DMS153 (cell line): ENCODE measurements around the gene KISS1R.
A peak's percentile ranks its signal among the peaks of the same experiment; 100 is the strongest.
"Not testable (repeated sequence)": the region's sequence is repeated elsewhere in the genome, so short reads cannot be mapped to it uniquely, and the experiment has no call there.

ENCODE experiments used
- DNase-seq: peaks from one replicate; lab custom pipeline; 2025; lab: John Stamatoyannopoulos, UW

The KISS1R gene

GRCh38 chr19:917323-918151 is at the start of gene KISS1R:
KISS1R (plus strand) TSS chr19:917333; CDS start chr19:917503, 170 bp downstream.
- DNase-seq, result no peak

- no peak for DNase-seq
Observed at GRCh38 chr19:867855-868457, 49.2 kb upstream of the KISS1R start.

- DNase-seq, result no peak
Observed at GRCh38 chr19:868458-869244, 48.5 kb upstream of the KISS1R start.

DNA sequence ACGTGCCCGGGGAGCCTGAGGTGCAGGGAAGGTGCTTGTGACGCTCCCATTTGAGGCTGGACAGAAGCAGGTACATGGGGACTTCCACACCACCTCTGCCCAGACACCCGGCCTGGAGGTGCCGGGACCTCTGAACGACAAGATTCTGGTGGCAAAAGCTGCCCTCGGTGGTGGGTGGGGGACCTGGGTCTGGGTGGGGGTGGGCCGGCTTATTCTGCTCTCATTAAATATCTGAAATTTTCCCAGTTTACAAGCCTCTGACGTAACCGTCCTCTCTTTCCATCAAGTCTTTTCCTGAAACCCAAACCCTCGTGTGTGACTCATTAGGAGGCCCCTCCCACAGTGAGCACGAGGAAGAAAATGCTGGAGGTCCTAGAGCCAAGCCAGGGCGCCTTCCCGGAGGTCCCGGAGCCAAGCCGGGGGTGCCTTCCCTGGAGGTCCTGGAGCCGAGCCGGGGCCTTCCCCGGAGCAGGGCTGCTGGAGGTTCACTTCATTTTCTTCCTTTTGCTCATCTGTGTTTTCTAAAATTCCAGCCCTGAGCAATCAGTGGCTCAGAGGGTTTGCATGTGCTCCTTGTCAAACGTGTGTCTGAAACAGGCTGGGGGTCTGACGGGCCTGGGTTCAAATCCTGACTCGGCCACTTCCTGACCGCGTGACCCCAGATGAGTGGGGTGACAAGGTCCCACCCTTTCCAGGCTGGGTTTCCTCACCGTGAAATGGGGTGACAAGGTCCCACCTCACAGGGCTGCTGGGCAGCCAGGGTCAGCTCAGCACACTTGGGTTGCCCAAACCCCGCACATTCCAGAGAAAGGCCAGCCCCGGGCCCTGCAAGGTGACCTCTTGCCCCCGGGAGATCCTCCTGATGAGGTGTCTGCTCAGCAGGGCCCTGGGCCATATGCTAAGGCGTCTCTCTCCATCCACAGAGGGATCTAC is 47.6 kb upstream of the KISS1R start:
- DNase-seq, result no peak

GRCh38 chr19:870314-870713 is 46.8 kb upstream of the KISS1R start:
- no peak for DNase-seq

- DNase-seq, result peak; percentile 16
Observed at GRCh38 chr19:870963-871401, 46.2 kb upstream of the KISS1R start.

DNA sequence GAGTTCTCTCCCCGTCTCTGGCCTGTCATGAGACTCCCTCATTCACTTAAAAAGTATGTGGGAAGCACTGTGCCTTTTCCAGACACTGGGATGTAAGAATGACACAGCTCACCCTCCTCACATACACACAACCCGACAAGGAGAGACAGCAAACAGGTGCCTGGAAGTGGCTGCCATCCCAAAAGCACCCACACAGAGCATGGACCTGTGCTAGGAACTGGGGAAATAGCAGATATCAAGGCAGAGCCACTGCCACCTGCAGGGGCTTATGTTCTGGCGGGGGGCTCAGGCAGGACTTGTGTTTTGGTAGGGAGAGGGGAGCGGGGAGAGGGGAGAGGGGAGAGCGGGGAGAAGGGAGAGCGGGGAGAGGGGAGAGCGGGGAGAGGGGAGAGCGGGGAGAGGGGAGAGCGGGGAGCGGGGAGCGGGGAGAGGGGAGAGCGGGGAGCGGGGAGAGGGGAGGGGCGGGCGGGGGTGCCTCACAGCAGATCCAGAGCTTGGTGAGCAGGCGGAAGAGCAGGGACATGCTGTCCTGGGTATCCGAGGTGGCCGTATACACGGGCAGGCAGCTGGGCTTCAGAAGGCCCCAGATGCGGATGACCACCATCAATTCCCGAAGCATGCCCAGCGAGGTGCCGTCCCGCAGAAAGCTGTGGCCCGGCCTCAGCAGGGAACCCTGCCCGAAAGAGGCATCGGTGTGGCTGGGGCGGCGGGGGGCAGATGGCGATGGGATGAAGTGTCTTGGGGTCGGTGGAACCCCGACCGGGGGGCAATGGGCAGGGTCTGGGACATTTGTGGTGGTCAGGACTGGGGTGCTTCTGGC is 45.5 kb upstream of the KISS1R start:
- no peak for DNase-seq

DNA sequence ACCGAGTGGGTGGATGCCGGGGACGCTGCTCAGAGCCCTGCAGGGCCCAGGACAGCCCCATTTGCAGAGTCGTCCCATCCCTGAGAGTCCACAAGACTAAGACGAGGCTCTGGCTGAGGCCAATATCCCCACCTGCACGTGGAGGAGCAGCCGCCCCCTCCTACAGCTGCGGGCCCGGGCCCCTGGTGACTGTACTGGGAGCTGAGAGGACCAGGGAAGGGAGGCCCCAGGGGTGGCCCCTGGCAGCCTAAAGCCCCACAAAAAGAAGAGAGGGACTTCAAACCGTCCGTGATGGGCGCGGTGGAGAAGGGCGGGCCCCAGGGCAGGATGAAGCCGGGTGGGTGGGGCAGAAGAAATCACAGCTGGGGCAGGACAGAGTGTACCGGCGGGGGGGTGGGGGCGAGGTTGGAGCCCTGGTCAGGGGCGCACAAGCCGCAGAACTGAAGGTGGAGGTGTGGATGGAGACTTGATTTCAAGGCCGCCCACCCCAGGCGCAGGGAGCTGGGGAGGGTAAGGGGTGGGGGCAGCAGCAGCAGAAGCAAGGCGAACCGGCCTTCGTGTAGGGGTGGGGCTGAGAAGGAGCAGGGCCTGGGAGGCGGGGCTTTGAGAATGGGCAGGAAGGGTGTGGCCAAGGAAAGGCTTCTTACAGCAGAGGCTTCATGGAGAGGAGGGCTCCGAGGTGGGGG is 44.7 kb upstream of the KISS1R start:
- peak; percentile 22 for DNase-seq

GRCh38 chr19:873084-873483 is 44.0 kb upstream of the KISS1R start:
- DNase-seq, result no peak

- DNase-seq, result no peak
Observed at GRCh38 chr19:873561-874041, 43.5 kb upstream of the KISS1R start.

DNA sequence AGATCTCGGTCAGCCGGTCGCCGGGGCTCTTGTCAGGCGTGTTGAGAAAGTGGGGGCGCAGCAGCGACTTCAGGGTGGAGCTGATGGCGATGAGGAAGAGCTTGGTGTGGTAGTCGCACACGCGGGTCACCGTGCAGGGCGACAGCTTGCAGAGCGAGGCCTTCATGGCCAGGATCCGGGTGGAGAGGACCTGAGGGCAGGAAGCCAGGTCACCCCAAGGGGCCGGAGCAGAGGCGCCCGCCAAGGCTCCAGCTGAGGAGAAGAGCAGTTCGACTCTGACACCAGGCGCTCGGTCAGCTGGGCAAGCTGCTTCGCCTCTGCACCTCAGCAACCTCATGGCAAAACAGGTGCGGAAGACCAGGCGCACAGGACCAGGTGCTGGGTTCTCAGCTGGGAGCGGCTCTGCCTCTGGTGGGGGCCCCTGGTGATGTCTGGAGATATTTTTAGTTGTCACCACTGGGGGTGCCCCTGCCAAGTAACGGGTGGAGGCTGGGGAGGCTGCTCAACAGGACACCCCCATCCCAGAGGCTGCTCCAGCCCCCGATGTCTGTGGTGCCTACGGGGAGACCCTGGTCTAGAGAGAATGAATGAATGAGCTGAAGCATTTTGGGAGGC is 41.8 kb upstream of the KISS1R start:
- DNase-seq, result no peak

GRCh38 chr19:876089-876488 is 41.0 kb upstream of the KISS1R start:
- no peak for DNase-seq

- no peak for DNase-seq
Observed at GRCh38 chr19:876780-877314, 40.3 kb upstream of the KISS1R start.

- not testable (repeated sequence) for DNase-seq
Observed at GRCh38 chr19:877992-878660, 39.0 kb upstream of the KISS1R start.

DNA sequence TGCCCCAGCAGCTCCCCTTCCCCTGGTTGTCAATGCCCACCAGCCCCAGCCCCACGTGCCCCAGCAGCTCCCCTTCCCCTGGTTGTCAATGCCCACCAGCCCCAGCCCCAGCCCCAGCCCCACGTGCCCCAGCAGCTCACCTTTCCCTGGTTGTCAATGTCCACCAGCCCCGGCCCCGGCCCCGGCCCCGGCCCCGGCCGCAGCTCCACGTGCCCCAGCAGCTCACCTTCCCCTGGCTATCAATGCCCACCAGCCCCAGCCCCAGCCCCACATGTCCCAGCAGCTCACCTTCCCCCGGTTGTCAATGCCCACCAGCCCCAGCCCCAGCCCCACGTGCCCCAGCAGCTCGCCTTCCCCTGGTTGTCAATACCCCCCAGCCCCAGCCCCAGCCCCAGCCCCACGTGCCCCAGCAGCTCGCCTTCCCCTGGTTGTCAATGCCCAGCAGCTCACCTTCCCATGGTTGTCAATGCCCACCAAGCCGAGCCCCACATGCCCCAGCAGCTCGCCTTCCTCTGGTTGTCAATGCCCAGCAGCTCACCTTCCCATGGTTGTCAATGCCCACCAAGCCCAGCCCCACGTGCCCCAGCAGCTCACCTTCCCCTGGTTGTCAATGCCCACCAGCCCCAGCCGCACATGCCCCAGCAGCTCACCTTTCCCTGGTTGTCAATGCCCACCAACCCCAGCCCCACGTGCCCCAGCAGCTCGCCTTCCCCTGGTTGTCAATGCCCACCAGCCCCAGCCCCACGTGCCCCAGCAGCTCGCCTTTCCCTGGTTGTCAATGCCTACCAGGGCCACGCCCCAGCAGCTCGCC is 38.2 kb upstream of the KISS1R start:
- DNase-seq, result not testable (repeated sequence)

GRCh38 chr19:879711-880438 is 37.3 kb upstream of the KISS1R start:
- DNase-seq, result no peak
